OCI-M2 (cell line): ENCODE results near the gene ZRANB3.
"Not testable (repeated sequence)": the region's sequence is repeated elsewhere in the genome, so short reads cannot be mapped to it uniquely, and the experiment has no call there.

Source experiments
- DNase-seq: peaks from one replicate; lab custom pipeline; 2025; ENCODE audit not compliant: unreplicated experiment; lab: John Stamatoyannopoulos, UW

The ZRANB3 gene

GRCh38 chr2:135530313-135531230, at the start of gene ZRANB3:
TSS of gene ZRANB3 (minus strand) at chr2:135531218.
- DNase-seq, result peak; percentile 87

- DNase-seq, result no peak
Observed at GRCh38 chr2:135573620-135574019, 42.6 kb upstream of the ZRANB3 start.

- DNase-seq, result no peak
Observed at GRCh38 chr2:135570884-135571283, 39.9 kb upstream of the ZRANB3 start.

- DNase-seq, result no peak
Observed at GRCh38 chr2:135563793-135564192, 32.8 kb upstream of the ZRANB3 start.

- DNase-seq, result no peak
Observed at GRCh38 chr2:135561925-135562324, 30.9 kb upstream of the ZRANB3 start.

- DNase-seq, result no peak
Observed at GRCh38 chr2:135557530-135557929, 26.5 kb upstream of the ZRANB3 start.

- DNase-seq, result no peak
Observed at GRCh38 chr2:135555311-135555710, 24.3 kb upstream of the ZRANB3 start.

GRCh38 chr2:135552887-135553286, 21.9 kb upstream of the ZRANB3 start:
- no peak for DNase-seq

- no peak for DNase-seq
Observed at GRCh38 chr2:135551356-135551755, 20.3 kb upstream of the ZRANB3 start.

- DNase-seq, result no peak
Observed at GRCh38 chr2:135547311-135547710, 16.3 kb upstream of the ZRANB3 start.

- DNase-seq, result no peak
Observed at GRCh38 chr2:135546436-135546835, 15.4 kb upstream of the ZRANB3 start.

GRCh38 chr2:135533545-135533944, 2.5 kb upstream of the ZRANB3 start:
- not testable (repeated sequence) for DNase-seq

- no peak for DNase-seq
Observed at GRCh38 chr2:135532581-135532980, 1.6 kb upstream of the ZRANB3 start.

- DNase-seq, result peak; percentile 95
Observed at GRCh38 chr2:135531231-135532197, 496 bp upstream of the ZRANB3 start, which contains the start of gene R3HDM1. TSS of gene R3HDM1 (plus strand) at chr2:135531484. CDS start at chr2:135604846, 73,362 bp downstream.

- DNase-seq, result no peak
Observed at GRCh38 chr2:135528006-135528405, 3.0 kb downstream of the ZRANB3 start.

GRCh38 chr2:135525786-135526185, 5.2 kb downstream of the ZRANB3 start:
- no peak for DNase-seq

- no peak for DNase-seq
Observed at GRCh38 chr2:135512099-135512498, 18.9 kb downstream of the ZRANB3 start.

- no peak for DNase-seq
Observed at GRCh38 chr2:135510577-135510976, 20.4 kb downstream of the ZRANB3 start.

GRCh38 chr2:135504811-135505210, 26.2 kb downstream of the ZRANB3 start:
- DNase-seq, result no peak

- not testable (repeated sequence) for DNase-seq
Observed at GRCh38 chr2:135498588-135498987, 32.4 kb downstream of the ZRANB3 start.

- no peak for DNase-seq
Observed at GRCh38 chr2:135494917-135495316, 36.1 kb downstream of the ZRANB3 start.
